ENCODE results near the gene FAM72C.
"Not testable (repeated sequence)": the region's sequence is repeated elsewhere in the genome, so short reads cannot be mapped to it uniquely, and the experiment has no call there.

FAM72C gene

GRCh38 chr1:143984721-143985473, 13.1 kb upstream of the FAM72C start:
- DNase-seq: not testable (repeated sequence)

GRCh38 chr1:143974416-143974815, 2.6 kb upstream of the FAM72C start:
- not testable (repeated sequence) for DNase-seq

GRCh38 chr1:143973876-143974414, 2.2 kb upstream of the FAM72C start:
- DNase-seq: not testable (repeated sequence)

- DNase-seq: not testable (repeated sequence)
These were observed 1.1 kb upstream of the FAM72C start for GRCh38 chr1:143972753-143973326.

DNA sequence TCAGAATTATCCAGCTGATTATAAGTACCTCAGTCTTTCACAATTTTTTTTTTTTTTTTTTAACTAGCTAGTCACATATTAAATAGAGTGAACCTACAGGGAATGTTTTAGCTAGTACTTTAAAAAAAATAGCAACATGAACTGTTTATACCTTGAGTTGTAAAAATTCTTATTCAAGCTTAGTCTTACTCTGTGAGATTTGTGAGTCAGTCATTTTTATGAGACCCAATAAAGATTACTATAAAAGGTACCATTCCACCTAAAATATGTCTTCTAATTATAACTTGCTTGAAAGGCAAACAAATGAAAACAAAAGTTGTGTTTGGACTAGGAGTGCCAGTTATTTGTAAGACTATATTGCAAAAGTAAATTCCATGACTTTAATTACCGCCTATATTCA, 5.9 kb downstream of the FAM72C start:
- DNase-seq: not testable (repeated sequence)

- not testable (repeated sequence) for DNase-seq
These were observed 7.5 kb downstream of the FAM72C start for GRCh38 chr1:143964294-143964693.

GRCh38 chr1:143955930-143956329, 15.9 kb downstream of the FAM72C start:
- not testable (repeated sequence) for DNase-seq

DNA sequence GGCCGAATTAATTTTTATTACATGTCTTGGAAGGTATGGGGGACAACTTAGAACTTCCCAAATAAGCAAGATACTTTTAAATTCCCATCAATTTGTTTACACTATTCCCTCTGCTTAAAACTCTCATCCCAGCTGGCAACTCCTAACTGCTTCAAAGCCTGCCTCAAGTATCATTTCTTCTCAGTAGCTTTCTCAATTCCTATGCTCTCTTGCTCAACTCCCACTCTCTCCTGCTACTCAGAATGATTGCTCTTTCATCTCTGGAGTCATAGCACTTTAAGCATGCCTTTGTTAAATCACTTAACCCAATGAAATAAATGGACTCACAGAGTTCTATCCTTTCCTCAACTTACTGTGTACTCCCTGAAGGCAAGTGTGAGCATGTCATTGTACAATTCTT, 18.9 kb downstream of the FAM72C start:
- DNase-seq: not testable (repeated sequence)

- not testable (repeated sequence) for DNase-seq
These were observed 20.0 kb downstream of the FAM72C start for GRCh38 chr1:143951485-143952391.

DNA sequence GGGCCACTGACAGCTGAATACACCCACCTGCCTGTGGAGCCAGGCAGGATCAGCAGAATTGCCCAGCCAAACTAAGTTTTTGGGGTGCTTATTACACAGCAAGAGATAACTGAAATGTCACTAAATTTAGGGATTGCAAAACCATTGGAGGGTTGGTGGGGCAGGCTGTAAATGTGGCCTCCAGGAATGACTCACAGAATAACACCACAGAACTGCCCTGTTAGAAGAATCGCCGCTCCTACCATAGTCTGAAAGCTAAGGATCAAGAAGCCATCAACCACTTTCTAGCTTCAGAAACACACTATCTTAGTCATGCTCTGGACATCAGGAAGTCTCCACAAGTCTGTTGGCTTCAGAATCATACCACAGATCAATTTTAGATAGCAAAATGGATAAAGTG, 24.0 kb downstream of the FAM72C start:
- not testable (repeated sequence) for DNase-seq

GRCh38 chr1:143945253-143945652, 26.5 kb downstream of the FAM72C start:
- not testable (repeated sequence) for DNase-seq

- DNase-seq: not testable (repeated sequence)
These were observed 27.1 kb downstream of the FAM72C start for GRCh38 chr1:143944576-143945240.

GRCh38 chr1:143943319-143943978, 28.3 kb downstream of the FAM72C start:
- not testable (repeated sequence) for DNase-seq

DNA sequence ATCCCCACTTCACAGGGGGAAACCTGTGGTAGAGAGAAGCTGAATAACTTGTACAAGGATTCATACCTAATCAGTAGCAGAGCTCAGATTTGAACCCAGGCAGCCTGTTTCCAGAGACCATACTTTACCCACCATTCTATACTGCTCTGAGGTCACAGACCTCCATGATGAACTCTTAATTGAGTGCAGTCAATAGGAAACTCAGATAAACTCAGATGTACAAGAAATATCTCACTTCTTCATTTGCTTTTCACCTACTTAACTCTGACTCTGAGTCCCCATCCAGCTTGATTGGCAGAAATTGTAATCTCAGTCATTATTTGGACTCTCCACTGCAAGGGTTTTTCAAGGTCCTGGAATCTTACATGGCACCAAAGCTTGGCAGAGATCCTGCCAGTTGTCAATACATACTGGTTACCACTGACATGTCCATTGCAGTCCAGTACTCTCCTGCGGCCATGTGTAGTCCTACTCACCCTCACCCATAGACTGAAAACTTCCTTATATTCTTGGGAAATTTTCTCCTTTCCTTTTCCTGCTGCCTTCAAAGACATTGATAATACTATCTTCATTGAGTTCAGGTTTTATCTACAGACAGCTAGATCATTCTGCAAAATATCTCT, 29.4 kb downstream of the FAM72C start:
- DNase-seq: not testable (repeated sequence)

DNA sequence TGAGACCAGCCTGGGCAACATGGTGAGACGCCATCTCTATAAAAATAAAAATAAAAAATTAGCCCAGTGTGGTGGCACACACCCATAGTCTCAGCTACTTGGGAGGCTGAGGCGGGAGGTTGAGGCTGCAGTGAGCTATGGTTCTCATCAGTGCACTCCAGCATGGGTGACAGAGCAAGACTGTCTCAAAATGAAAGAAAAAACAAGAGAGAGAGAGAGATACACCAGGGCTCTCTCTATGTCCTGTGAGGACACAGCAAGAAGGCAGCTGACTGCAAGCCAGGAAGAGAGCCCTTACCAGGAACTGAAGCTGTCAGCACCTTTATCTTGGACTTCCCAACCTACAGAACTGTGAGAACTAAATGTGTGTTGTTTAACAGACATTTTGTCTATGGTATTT, 32.1 kb downstream of the FAM72C start:
- not testable (repeated sequence) for DNase-seq

DNA sequence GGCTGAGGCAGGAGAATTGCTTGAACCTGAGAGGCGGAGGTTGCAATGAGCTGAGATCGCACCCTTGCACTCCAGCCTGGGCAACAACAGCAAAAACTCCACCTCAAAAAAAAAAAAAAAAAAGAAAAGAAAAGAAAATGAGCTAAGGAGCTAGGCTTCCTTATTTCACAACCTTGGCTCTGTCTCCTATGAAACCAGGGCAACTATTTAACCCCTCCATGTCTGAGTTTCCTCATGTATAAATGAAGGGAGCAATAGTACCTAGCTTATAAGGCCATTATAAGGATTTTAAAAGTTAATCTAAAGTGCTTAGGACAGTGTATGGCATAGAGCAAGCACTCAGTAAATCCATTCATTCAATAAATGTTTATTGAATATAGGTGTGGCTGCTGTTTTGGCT, 32.9 kb downstream of the FAM72C start:
- DNase-seq: not testable (repeated sequence)

DNA sequence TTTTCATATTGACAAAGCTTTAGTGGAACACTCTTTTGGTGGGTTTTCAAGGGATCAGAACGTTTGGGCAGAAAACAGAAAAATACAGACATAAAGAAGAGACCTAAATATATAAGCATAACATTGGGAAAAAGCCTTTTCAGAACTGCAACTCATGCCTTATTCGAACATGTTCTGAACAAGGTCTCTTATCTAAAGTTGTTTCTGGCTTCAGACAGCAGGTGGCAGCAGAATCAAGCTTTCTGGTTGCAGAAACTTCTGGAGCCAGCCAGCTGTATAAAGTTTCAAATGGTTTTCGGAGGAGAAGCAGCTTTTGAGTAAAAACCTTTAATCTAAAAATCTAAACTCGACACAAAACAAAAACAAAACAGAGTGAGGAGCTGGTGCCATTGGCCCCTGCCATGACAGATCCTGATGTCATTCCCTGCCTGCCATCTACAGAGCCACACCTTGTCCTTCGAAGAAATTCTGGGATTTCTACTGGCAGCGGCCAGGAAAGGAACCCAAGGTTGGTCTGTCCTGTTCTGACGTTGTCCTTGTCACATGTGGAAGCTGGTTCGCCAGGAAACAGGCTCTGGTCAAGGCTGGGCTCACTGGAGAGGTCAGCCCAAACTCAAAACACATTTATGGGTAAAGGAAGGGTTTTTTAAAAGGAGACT, 35.2 kb downstream of the FAM72C start:
- DNase-seq: peak; percentile 1

DNA sequence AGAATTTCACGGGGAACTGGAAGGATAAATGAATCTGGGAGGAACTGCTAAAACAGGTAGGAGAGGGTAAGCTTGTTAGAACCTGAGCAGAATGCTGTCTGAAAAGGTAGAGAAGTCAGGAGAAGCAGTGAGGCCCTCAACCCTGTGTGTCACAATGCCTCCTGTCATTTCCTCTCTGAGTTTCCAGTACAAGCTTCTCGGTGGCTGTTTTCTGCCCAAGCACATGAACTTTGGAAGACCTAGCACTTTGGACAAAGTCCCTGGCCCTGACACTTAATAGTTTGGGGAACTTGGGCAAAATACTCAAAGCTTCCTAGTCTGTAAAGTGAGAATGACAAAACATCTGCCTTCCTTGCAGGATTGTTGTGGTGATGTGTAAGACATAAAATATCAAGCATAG, 52.7 kb downstream of the FAM72C start:
- not testable (repeated sequence) for DNase-seq

DNA sequence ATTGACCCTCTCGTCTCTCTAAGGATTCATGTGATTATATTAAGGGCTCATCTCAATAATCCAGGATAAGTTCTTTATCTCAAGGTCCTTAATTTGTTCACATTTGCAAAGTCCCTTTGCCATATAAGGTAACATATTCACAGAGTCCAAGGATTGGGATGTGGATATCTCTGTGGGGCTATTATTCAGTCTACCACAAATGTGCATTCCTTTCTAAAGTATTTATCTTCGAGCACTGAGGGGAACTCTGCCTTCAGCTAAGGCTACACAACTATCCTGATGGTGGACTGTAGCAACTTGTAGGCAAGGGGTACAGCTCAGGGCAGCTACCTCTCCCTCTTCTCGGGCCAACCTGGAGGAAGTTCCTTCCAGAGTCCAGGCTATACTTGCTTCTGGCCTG, 53.2 kb downstream of the FAM72C start:
- not testable (repeated sequence) for DNase-seq

GRCh38 chr1:143913705-143914104, 58.1 kb downstream of the FAM72C start:
- DNase-seq: not testable (repeated sequence)
